A673 (cell line): Measurements from ENCODE around the gene TM9SF2.

Experiments used
- EZH2 ChIP-seq: fragments of 200-600 bp; sonication (generic); IDR thresholded peaks from 2 replicates; pipeline ENCODE4 v1.6.1; 2017; ENCODE audit warnings: borderline replicate concordance, low read depth, mild to moderate bottlenecking, mixed read lengths, antibody characterized with exemption, low read length; ENCODE audit not compliant: poor library complexity, severe bottlenecking
- TF ChIP-seq, protein P1 (sequence below): fragments of 300-800, 200-600 bp; sonication (generic); conservative IDR thresholded peaks from 2 replicates; pipeline ENCODE4 v1.5.1; 2017; ENCODE audit warnings: low read depth, mild to moderate bottlenecking, antibody characterized with exemption, low read length, moderate library complexity, mixed read lengths

DNA sequence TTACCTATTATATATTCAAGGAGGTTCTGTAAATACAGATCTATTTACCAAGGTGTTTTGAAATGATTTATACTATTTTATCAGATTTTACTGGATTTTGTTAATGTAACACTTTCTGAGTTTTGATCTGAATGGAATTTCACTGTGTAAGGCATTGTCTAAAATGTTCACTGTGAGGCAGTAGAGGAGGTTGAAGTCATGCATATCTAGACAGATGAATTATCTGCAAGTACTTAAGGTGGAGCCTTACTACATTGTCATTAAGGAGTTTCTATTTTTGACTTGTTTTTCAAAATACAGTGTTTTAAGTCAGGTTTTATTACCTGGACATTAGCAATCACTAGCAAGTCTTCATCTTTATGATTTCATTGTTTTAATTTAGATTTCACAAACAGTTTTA lies 62.1 kb downstream of the TM9SF2 start:
- no peak for TF ChIP-seq EZH2
- TF ChIP-seq, protein P1, sequence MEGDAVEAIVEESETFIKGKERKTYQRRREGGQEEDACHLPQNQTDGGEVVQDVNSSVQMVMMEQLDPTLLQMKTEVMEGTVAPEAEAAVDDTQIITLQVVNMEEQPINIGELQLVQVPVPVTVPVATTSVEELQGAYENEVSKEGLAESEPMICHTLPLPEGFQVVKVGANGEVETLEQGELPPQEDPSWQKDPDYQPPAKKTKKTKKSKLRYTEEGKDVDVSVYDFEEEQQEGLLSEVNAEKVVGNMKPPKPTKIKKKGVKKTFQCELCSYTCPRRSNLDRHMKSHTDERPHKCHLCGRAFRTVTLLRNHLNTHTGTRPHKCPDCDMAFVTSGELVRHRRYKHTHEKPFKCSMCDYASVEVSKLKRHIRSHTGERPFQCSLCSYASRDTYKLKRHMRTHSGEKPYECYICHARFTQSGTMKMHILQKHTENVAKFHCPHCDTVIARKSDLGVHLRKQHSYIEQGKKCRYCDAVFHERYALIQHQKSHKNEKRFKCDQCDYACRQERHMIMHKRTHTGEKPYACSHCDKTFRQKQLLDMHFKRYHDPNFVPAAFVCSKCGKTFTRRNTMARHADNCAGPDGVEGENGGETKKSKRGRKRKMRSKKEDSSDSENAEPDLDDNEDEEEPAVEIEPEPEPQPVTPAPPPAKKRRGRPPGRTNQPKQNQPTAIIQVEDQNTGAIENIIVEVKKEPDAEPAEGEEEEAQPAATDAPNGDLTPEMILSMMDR, result no peak
